DMS153 (cell line): Measurements from ENCODE around the gene CEP152.

ENCODE experiments used
- DNase-seq: peaks from one replicate; lab custom pipeline; 2025; lab: John Stamatoyannopoulos, UW

The CEP152 gene

DNA sequence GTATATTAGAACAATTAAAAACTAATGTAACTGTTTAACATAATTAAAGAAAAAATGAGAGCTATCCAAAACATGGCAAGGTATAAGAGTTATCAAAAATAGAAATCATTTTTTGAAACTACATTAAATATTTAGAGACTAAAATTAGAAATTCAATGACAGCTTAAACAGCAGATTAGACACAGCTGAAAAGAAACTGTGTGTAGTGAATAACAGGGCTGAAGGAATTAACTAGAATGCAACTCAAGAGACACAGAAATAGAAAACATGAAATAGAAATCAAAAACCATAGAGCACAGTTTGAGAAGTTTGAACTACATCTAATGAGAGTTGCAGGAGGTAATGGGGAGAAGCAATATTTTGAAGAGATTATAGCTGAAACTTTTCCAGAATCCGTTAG lies 105.5 kb downstream of the CEP152 start:
- no peak for DNase-seq

- DNase-seq = no peak
Measured at GRCh38 chr15:48703544-48703943, 107.3 kb downstream of the CEP152 start.

- no peak for DNase-seq
Measured at GRCh38 chr15:48702569-48703236, 108.2 kb downstream of the CEP152 start.

DNA sequence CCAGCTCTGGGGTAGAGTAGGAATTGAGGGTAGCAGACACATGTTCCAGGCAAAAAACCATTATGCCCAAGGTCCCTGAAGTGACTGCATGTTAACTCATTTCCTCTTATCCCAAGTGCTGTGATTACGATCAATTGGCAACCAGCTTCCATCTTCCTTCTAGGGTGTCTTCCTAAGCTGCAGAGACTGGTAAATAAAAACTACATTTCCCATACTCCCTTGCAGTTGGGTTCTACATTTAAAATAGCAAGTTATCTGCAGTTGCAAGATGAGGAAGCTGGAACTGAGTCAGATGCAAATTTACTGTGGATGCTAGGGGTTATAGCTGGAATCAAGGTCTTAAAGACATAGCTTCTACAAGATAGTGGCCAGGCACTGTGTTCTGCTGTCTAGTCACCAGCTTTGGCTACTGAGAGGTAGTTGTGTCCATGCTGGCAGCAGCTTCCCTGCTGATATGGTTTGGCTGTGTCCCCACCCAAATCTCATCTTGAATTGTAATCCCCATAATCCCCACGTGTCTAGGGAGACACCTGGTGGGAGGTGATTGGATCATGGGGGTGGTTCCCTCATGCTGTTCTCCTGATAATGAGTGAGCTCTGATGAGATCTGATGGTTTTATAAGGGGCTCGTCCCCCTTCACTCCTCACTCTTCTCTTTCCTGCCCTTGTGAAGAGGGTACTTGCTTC lies 114.1 kb downstream of the CEP152 start:
- DNase-seq = no peak

GRCh38 chr15:48695827-48696573 lies 114.9 kb downstream of the CEP152 start:
- DNase-seq = no peak

GRCh38 chr15:48695088-48695826 lies 115.6 kb downstream of the CEP152 start:
- no peak for DNase-seq

DNA sequence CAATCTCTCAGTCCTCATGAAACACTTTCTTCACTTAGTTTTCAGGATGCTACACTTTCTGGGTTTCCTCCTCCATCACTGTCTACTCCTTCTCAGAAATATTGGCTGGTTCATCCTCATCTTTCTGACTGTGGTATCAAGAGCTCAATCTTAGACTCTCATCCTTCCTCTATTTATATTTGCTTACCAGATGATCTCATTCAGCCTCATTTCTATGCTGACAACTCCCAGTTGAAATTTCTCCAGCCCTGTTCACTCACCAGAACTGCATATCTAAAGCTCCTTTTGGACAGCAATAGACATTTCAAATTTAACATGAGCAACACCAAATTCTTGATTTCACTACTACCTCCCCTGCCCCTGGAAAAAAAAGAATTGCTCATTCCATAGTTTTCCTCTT lies 117.4 kb downstream of the CEP152 start:
- no peak for DNase-seq

DNA sequence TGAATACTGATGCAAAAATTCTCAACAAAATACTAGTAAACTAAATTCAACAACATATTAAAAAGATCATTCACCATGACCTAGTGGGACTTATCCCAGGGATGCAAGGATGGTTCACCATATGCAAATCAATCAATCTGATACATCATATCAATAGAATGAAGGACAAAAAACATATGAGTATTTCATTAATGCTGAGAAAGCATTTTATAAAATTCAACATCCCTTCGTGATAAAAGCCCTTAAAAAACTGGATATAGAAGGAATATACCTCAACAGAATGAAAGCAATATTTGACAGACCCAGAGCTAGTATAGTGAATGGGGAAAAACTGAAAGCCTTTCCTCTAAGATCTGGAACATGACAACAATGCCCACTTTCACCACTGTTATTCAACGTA lies 122.4 kb downstream of the CEP152 start:
- no peak for DNase-seq
